SK-N-SH (cell line): ENCODE measurements around the gene CACNA1D. TPM values are rescaled to one million over a fixed set of nuclear protein-coding genes. Genes with fewer than 3 reads are reported as not detected.

Source experiments
- CTCF ChIA-PET: fragments of 300-600, 350-600 bp; formaldehyde crosslinking; extraction: SDS; loops from one replicate; lab custom pipeline; 2021; lab: Yijun Ruan, JAX
- POLR2A ChIA-PET: fragments of 350-600 bp; sonication (Branson Sonifier 250); formaldehyde crosslinking; extraction: SDS; loops from one replicate; lab custom pipeline; 2020; ENCODE audit warnings: antibody characterized with exemption, inconsistent platforms; lab: Yijun Ruan, JAX
- DNase-seq: peaks from one replicate; pipeline ENCODE4 v3.0.0; 2012
- H2AFZ ChIP-seq: fragments of 200-600 bp; sonication (generic); 2 replicates; pipeline ENCODE4 v1.8.1; 2016; ENCODE audit warnings: antibody characterized with exemption, mild to moderate bottlenecking, low read depth
- H3F3A ChIP-seq: fragments of 200-600 bp; sonication (generic); replicated peaks from 2 replicates; pipeline ENCODE3; 2016; ENCODE audit warnings: antibody characterized with exemption, mild to moderate bottlenecking; ENCODE audit not compliant: insufficient read depth
- H3K27ac ChIP-seq, 2 experiments: fragments of 200-500 bp in 1 of 2; fragments of 200-600 bp in 1 of 2; sonication (Bioruptor generic) in 1 of 2; sonication (generic), shearing (Covaris generic) in 1 of 2; 2 replicates each; pipeline versions ENCODE4 v1.5.1 to v1.6.1; 2014 to 2016; ENCODE audit warnings: low read depth in 2 of 2, inconsistent platforms in 1 of 2, low read length in 1 of 2, mild to moderate bottlenecking in 1 of 2, mixed read lengths in 1 of 2
- H3K27me3 ChIP-seq: fragments of 200-600 bp; sonication (generic), shearing (Covaris generic); 2 replicates; pipeline ENCODE4 v1.6.1; 2016; ENCODE audit warnings: mixed run types; ENCODE audit not compliant: insufficient read depth
- H3K36me3 ChIP-seq, 2 experiments: fragments of 200-500 bp in 1 of 2; fragments of 200-600 bp in 1 of 2; sonication (Bioruptor generic) in 1 of 2; sonication (generic) in 1 of 2; replicated peaks in 1 of 2; 2 replicates each; pipeline versions ENCODE3 to v1.5.1; 2014 to 2016; ENCODE audit warnings: low read length in 1 of 2, mild to moderate bottlenecking in 1 of 2; ENCODE audit not compliant: insufficient read depth in 2 of 2, control insufficient read depth in 1 of 2
- H3K4me1 ChIP-seq, 2 experiments: fragments of 200-500 bp in 1 of 2; fragments of 200-600 bp in 1 of 2; sonication (Bioruptor generic) in 1 of 2; sonication (generic), shearing (Covaris generic) in 1 of 2; 2 replicates each; pipeline versions ENCODE4 v1.5.1 to v1.6.1; 2014 to 2016; ENCODE audit warnings: low read depth in 1 of 2, low read length in 1 of 2, mixed run types in 1 of 2; ENCODE audit not compliant: insufficient read depth in 2 of 2, control insufficient read depth in 1 of 2
- H3K4me2 ChIP-seq: fragments of 200-600 bp; sonication (generic), shearing (Covaris generic); 2 replicates; pipeline ENCODE4 v1.6.1; 2017; ENCODE audit warnings: mixed run types
- H3K4me3 ChIP-seq, 2 experiments: fragments of 200-500 bp in 1 of 2; fragments of 200-600 bp in 1 of 2; sonication (Bioruptor generic) in 1 of 2; sonication (generic), shearing (Covaris generic) in 1 of 2; 2 replicates each; pipeline versions ENCODE4 v1.5.1 to v1.8.1; 2014 to 2016; ENCODE audit warnings: low read depth in 2 of 2, inconsistent platforms in 1 of 2, low read length in 1 of 2, mild to moderate bottlenecking in 1 of 2, mixed read lengths in 1 of 2, moderate library complexity in 1 of 2
- H3K79me2 ChIP-seq: fragments of 200-600 bp; sonication (generic); 2 replicates; pipeline ENCODE4 v1.8.1; 2017; ENCODE audit warnings: mild to moderate bottlenecking; ENCODE audit not compliant: insufficient read depth
- H3K9ac ChIP-seq: fragments of 200-600 bp; sonication (generic); 2 replicates; pipeline ENCODE4 v1.6.1; 2017; ENCODE audit warnings: mixed run types
- H3K9me2 ChIP-seq: fragments of 200-600 bp; sonication (generic); 2 replicates; pipeline ENCODE4 v1.6.1; 2017; ENCODE audit warnings: mixed run types
- H3K9me3 ChIP-seq: fragments of 200-600 bp; sonication (generic); 2 replicates; pipeline ENCODE4 v1.6.1; 2017; ENCODE audit warnings: mixed run types, mild to moderate bottlenecking, moderate library complexity
- H4K20me1 ChIP-seq: fragments of 200-600 bp; sonication (generic); 2 replicates; pipeline ENCODE4 v1.6.1; 2017; ENCODE audit warnings: mild to moderate bottlenecking, mixed run types; ENCODE audit not compliant: insufficient read depth
- EP300 ChIP-seq, 2 experiments: IDR thresholded peaks; 2 replicates each; pipeline versions ENCODE4 v1.4.0 to v1.6.1; 2012; ENCODE audit warnings: borderline replicate concordance in 1 of 2, low read depth in 1 of 2, low read length in 1 of 2
- EZH2phosphoT487 ChIP-seq: fragments of 200-600 bp; sonication (generic); IDR thresholded peaks from 2 replicates; pipeline ENCODE4 v1.6.1; 2017; ENCODE audit warnings: low read depth, mixed run types, mild to moderate bottlenecking, antibody characterized with exemption, moderate library complexity, borderline replicate concordance
- FOSL2 ChIP-seq: IDR thresholded peaks from 2 replicates; pipeline ENCODE4 v1.4.0; 2012; ENCODE audit warnings: low read depth, mild to moderate bottlenecking, moderate library complexity, borderline replicate concordance
- GABPA ChIP-seq: IDR thresholded peaks from 2 replicates; pipeline ENCODE4 v1.4.0; 2012; ENCODE audit warnings: low read depth, mild to moderate bottlenecking
- JUND ChIP-seq: IDR thresholded peaks from 2 replicates; pipeline ENCODE4 v1.4.0; 2012
- MXI1 ChIP-seq: IDR thresholded peaks from 2 replicates; pipeline ENCODE4 v1.6.1; 2012; ENCODE audit warnings: mild to moderate bottlenecking, low read depth, low read length, improper control_type of control experiment
- NFIC ChIP-seq: IDR thresholded peaks from 2 replicates; pipeline ENCODE4 v1.4.0; 2012; ENCODE audit warnings: borderline replicate concordance
- NRF1 ChIP-seq: IDR thresholded peaks from 2 replicates; pipeline ENCODE4 v1.6.1; 2012; ENCODE audit warnings: low read depth, mild to moderate bottlenecking, low read length
- POLR2AphosphoS5 ChIP-seq: IDR thresholded peaks from 2 replicates; pipeline ENCODE4 v1.6.1; 2012; ENCODE audit warnings: low read depth, low read length
- RAD21 ChIP-seq: IDR thresholded peaks from 2 replicates; pipeline ENCODE4 v1.6.1; 2012; ENCODE audit warnings: mild to moderate bottlenecking, low read length
- REST ChIP-seq: IDR thresholded peaks from 2 replicates; pipeline ENCODE4 v1.6.1; 2012; ENCODE audit warnings: mild to moderate bottlenecking, low read depth, low read length, moderate library complexity
- RFX5 ChIP-seq: IDR thresholded peaks from 2 replicates; pipeline ENCODE4 v1.6.1; 2012; ENCODE audit warnings: mild to moderate bottlenecking, improper control_type of control experiment, low read length
- SMC3 ChIP-seq: IDR thresholded peaks from 2 replicates; pipeline ENCODE4 v1.6.1; 2012; ENCODE audit warnings: low read depth, low read length, improper control_type of control experiment
- TCF12 ChIP-seq: IDR thresholded peaks from 2 replicates; pipeline ENCODE4 v1.4.0; 2012
- TEAD4 ChIP-seq: IDR thresholded peaks from 2 replicates; pipeline ENCODE4 v1.4.0; 2012; ENCODE audit warnings: mild to moderate bottlenecking, borderline replicate concordance; ENCODE audit not compliant: insufficient read depth
- USF1 ChIP-seq: IDR thresholded peaks from 2 replicates; pipeline ENCODE4 v1.4.0; 2012; ENCODE audit warnings: low read depth, borderline replicate concordance
- USF2 ChIP-seq: fragments of 150-350 bp; IDR thresholded peaks from 2 replicates; pipeline ENCODE4 v1.6.1; 2017; ENCODE audit warnings: antibody characterized with exemption, low read length, low read depth, borderline replicate concordance
- ZBTB33 ChIP-seq: IDR thresholded peaks from 2 replicates; pipeline ENCODE4 v1.4.0; 2012; ENCODE audit warnings: low read depth, borderline replicate concordance
- WGBS: methylation state at CpG from one replicate; pipeline ENCODE4 v1.1.6; 2017; ENCODE audit warnings: low lambda C conversion rate; 5-methylcytosine and 5-hydroxymethylcytosine counted together
- polyA plus RNA-seq, 3 experiments: library from polyadenylated mRNA; depleted of rRNA; stranded (reverse); fragments of >200 nt; gene quantifications; 2 replicates each; pipeline ENCODE4 v1.2.3, GENCODE V29; 2012

Gene CACNA1D
- polyA plus RNA-seq, 1 of the 3 experiments (the other 2 are of a cell fraction): 0.12 TPM

GRCh38 chr3:53777468-53777867, 283.1 kb downstream of the CACNA1D start:
- H2AFZ ChIP-seq: no peak overlapping the region
- H3K4me2 ChIP-seq: no peak overlapping the region
- H4K20me1 ChIP-seq: no peaks in the 10 kb centered on the region
- 45% methylated on average over 5 of the region's 8 CpGs for WGBS
- H3K9me2 ChIP-seq: no peaks in the 10 kb centered on the region
- no peaks in the 10 kb centered on the region for H3K36me3 ChIP-seq
- no peak for DNase-seq
- POLR2A ChIA-PET: no interaction called here
- no peak overlapping the region for H3K9ac ChIP-seq
- H3K4me3 ChIP-seq: no peak overlapping the region
- H3K27ac ChIP-seq: no peak overlapping the region
- CTCF ChIA-PET: no interaction called here
- no peaks in the 10 kb centered on the region for H3F3A ChIP-seq
- H3K79me2 ChIP-seq: no peaks in the 10 kb centered on the region
- H3K27me3 ChIP-seq: no peaks in the 10 kb centered on the region
- TF ChIP-seq SMC3: no peak
- no peak for TF ChIP-seq RAD21
- no peak for TF ChIP-seq USF2
- TF ChIP-seq EZH2phosphoT487: no peak
- no peak for TF ChIP-seq TEAD4
- no peak for TF ChIP-seq RFX5
- TF ChIP-seq NRF1: no peak
- no peak for TF ChIP-seq USF1
- no peaks in the 10 kb centered on the region for H3K9me3 ChIP-seq
- peaks cover 0 to 25% of the 10 kb centered on the region in 2 experiments; a peak in 1 of 4 replicates for H3K4me1 ChIP-seq

- H4K20me1 ChIP-seq: no peaks in the 10 kb centered on the region
- no peak overlapping the region for H3K27ac ChIP-seq
- no peak for DNase-seq
- no peaks in the 10 kb centered on the region for H3K9me3 ChIP-seq
- H2AFZ ChIP-seq: no peak overlapping the region
- H3K4me3 ChIP-seq: no peak overlapping the region
- no peaks in the 10 kb centered on the region for H3K9me2 ChIP-seq
- H3F3A ChIP-seq: no peaks in the 10 kb centered on the region
- no peaks in the 10 kb centered on the region for H3K27me3 ChIP-seq
- H3K4me1 ChIP-seq: peaks cover 0 to 18% of the 10 kb centered on the region in 2 experiments; a peak in 1 of 4 replicates
- H3K9ac ChIP-seq: no peak overlapping the region
- no peak overlapping the region for H3K4me2 ChIP-seq
- 56% methylated on average over 3 of the region's 3 CpGs for WGBS
- no peaks in the 10 kb centered on the region for H3K79me2 ChIP-seq
- POLR2A ChIA-PET: no interaction called here
- H3K36me3 ChIP-seq: no peaks in the 10 kb centered on the region
- CTCF ChIA-PET: no interaction called here
- no peak for TF ChIP-seq TCF12
- no peak for TF ChIP-seq RFX5
- no peak for TF ChIP-seq USF1
- TF ChIP-seq GABPA: no peak
- TF ChIP-seq MXI1: no peak
- no peak for TF ChIP-seq JUND
- TF ChIP-seq REST: no peak
- no peak for TF ChIP-seq EP300 (IDR thresholded peaks at IDR 0.05; ENCODE audit: borderline replicate concordance in 1 of 2, low read depth in 1 of 2, low read length in 1 of 2)
- no peak for TF ChIP-seq SMC3
- no peak for TF ChIP-seq NFIC
- TF ChIP-seq FOSL2: no peak
- no peak for TF ChIP-seq ZBTB33
- no peak for TF ChIP-seq EZH2phosphoT487
- no peak for TF ChIP-seq POLR2AphosphoS5
Observed at GRCh38 chr3:53778153-53778552, 283.7 kb downstream of the CACNA1D start.
